Measurements from ENCODE around the gene CDK13. TPM values are rescaled to one million over a fixed set of nuclear protein-coding genes. Genes with fewer than 3 reads are reported as not detected.

Gene CDK13
- total RNA-seq, 1 donor from 2014 or later = 50.3 TPM

GRCh38 chr7:39937366-39938153, 12.5 kb upstream of the CDK13 start:
- DNase-seq (ENCODE audit: low read depth) (peak; percentile 98), FAIRE-seq (no peak)
- Histone ChIP-seq H3K4me3 (ENCODE audit: low read depth, low read length) (no peak overlapping the region), H3K36me3 (ENCODE audit: control insufficient read depth, insufficient read depth, low read length) (no peaks in the 10 kb centered on the region), H3K27me3 (ENCODE audit: control insufficient read depth, insufficient read depth, low read length) (no peaks in the 10 kb centered on the region)
- TF ChIP-seq CTCF (IDR thresholded peaks at IDR 0.05; ENCODE audit: insufficient read depth, low read length, severe bottlenecking) = no peak

- no peak for DNase-seq (ENCODE audit: low read depth)
- Histone ChIP-seq H3K36me3 (ENCODE audit: control insufficient read depth, insufficient read depth, low read length) (no peaks in the 10 kb centered on the region), H3K27me3 (ENCODE audit: control insufficient read depth, insufficient read depth, low read length) (no peaks in the 10 kb centered on the region), H3K4me3 (ENCODE audit: low read depth, low read length) (no peak overlapping the region)
- no peak for TF ChIP-seq CTCF (IDR thresholded peaks at IDR 0.05; ENCODE audit: insufficient read depth, low read length, severe bottlenecking)
- FAIRE-seq = no peak
These were observed 7.2 kb upstream of the CDK13 start for GRCh38 chr7:39942883-39943282.

GRCh38 chr7:39946693-39947092, 3.4 kb upstream of the CDK13 start:
- FAIRE-seq (no peak), DNase-seq (ENCODE audit: low read depth) (no peak)
- Histone ChIP-seq H3K27me3 (ENCODE audit: control insufficient read depth, insufficient read depth, low read length) (no peaks in the 10 kb centered on the region), H3K4me3 (ENCODE audit: low read depth, low read length) (no peak overlapping the region), H3K36me3 (ENCODE audit: control insufficient read depth, insufficient read depth, low read length) (no peaks in the 10 kb centered on the region)
- no peak for TF ChIP-seq CTCF (IDR thresholded peaks at IDR 0.05; ENCODE audit: insufficient read depth, low read length, severe bottlenecking)

GRCh38 chr7:39948375-39948955, 1.6 kb upstream of the CDK13 start:
- FAIRE-seq = no peak
- DNase-seq (ENCODE audit: low read depth) = peak; percentile 27
- Histone ChIP-seq H3K27me3 (ENCODE audit: control insufficient read depth, insufficient read depth, low read length) (no peaks in the 10 kb centered on the region), H3K36me3 (ENCODE audit: control insufficient read depth, insufficient read depth, low read length) (no peaks in the 10 kb centered on the region), H3K4me3 (ENCODE audit: low read depth, low read length) (peak overlapping the region; percentile 52)
- no peak for TF ChIP-seq CTCF (IDR thresholded peaks at IDR 0.05; ENCODE audit: insufficient read depth, low read length, severe bottlenecking)

GRCh38 chr7:39948956-39949928, 814 bp upstream of the CDK13 start:
- TF ChIP-seq CTCF (IDR thresholded peaks at IDR 0.05; ENCODE audit: insufficient read depth, low read length, severe bottlenecking) = no peak
- DNase-seq (ENCODE audit: low read depth) = peak; percentile 98
- FAIRE-seq = peak; percentile 28
- H3K4me3 ChIP-seq (ENCODE audit: low read depth, low read length) = peak overlapping the region; percentile 52
- H3K27me3 ChIP-seq (ENCODE audit: control insufficient read depth, insufficient read depth, low read length) = no peaks in the 10 kb centered on the region
- H3K36me3 ChIP-seq (ENCODE audit: control insufficient read depth, insufficient read depth, low read length) = no peaks in the 10 kb centered on the region
